ENCODE measurements around the gene FBXO11. TPM values are rescaled to one million over a fixed set of nuclear protein-coding genes. Genes with fewer than 3 reads are reported as not detected.

The FBXO11 gene
- total and polyA plus RNA-seq, 2 of the 4 experiments (the other 2 are of a cell fraction), result 27.1 to 29.6 TPM

GRCh38 chr2:47778698-47779425 is 127.4 kb downstream of the FBXO11 start:
- no peak overlapping the region for H3K18ac ChIP-seq (ENCODE audit: low read depth, low read length)
- intact Hi-C loops (cut with micrococcal nuclease), result no loop called here

More at GRCh38 chr2:47778698-47779425, 127.4 kb downstream of the FBXO11 start:
- H3K27ac ChIP-seq (ENCODE audit: insufficient read depth, low read length), result no peak overlapping the region
- no peaks in the 10 kb centered on the region for H3K9me3 ChIP-seq (ENCODE audit: control insufficient read depth, insufficient read depth, low read length)
- no peak for ATAC-seq (ENCODE audit: low read depth)
- H4K8ac ChIP-seq (ENCODE audit: low read depth in 2 of 2, low read length in 2 of 2), result no peak overlapping the region
- H3K14ac ChIP-seq (replicated peaks; ENCODE audit: low read depth, low read length), result no peak overlapping the region
- H4K5ac ChIP-seq (ENCODE audit: low read depth, low read length), result no peak overlapping the region
- no peak overlapping the region for H3K23ac ChIP-seq (ENCODE audit: low read depth, low read length)
- no peak overlapping the region for H2AK9ac ChIP-seq (replicated peaks; ENCODE audit: low read depth, low read length, poor library complexity)
- POLR2A ChIA-PET (ENCODE audit: unreplicated experiment), result no interaction called here
- H2BK120ac ChIP-seq (ENCODE audit: low read depth, low read length), result no peak overlapping the region
- H4K91ac ChIP-seq (ENCODE audit: insufficient read depth, low read depth, low read length), result no peak overlapping the region
- peaks cover 5% of the 10 kb centered on the region for H4K20me1 ChIP-seq (ENCODE audit: insufficient read depth, low read length)
- no peak overlapping the region for H3K4ac ChIP-seq (ENCODE audit: low read depth, low read length)
- no peak overlapping the region for H2BK20ac ChIP-seq (ENCODE audit: low read depth, low read length)
- no peaks in the 10 kb centered on the region for H3K27me3 ChIP-seq (ENCODE audit: control insufficient read depth, insufficient read depth, low read length)
- peaks cover 3% of the 10 kb centered on the region for H3K4me1 ChIP-seq (ENCODE audit: control insufficient read depth, insufficient read depth, low read length)
- in situ Hi-C loops (cut with MboI; ENCODE audit: low sequenced_read_pairs) (no loop called here), dilution Hi-C loops (cut with HindIII; ENCODE audit: low sequenced_read_pairs, unreplicated experiment) (no loop called here)
- no peak overlapping the region for H2BK15ac ChIP-seq (ENCODE audit: low read depth, low read length)
- no peak overlapping the region for H2BK5ac ChIP-seq (ENCODE audit: low read depth, low read length, poor library complexity, severe bottlenecking)
- no peak overlapping the region for H3K4me3 ChIP-seq (ENCODE audit: insufficient read depth, low read depth, low read length)
- no CpG with 5 or more reads among the region's 8 CpGs for WGBS, 2 experiments (ENCODE audit: extremely low coverage in 2 of 2, insufficient read length in 1 of 2)
- no peak overlapping the region for H3K4me2 ChIP-seq (ENCODE audit: low read depth, low read length)
- BruUV-seq (replicated peaks), result no TSS peak
- no peak for DNase-seq
- H2AK5ac ChIP-seq (ENCODE audit: low read depth, low read length), result no peak overlapping the region
- H3K56ac ChIP-seq (ENCODE audit: extremely low read depth, insufficient read depth, low read length), result no peak overlapping the region
- CTCF ChIA-PET, result interaction anchor here (1.5 kb wide), 1 partner anchor 11 kb away, joined by 4 read pairs; no protein-coding TSS in a partner anchor
- no peaks in the 10 kb centered on the region for H3K36me3 ChIP-seq (ENCODE audit: control insufficient read depth, insufficient read depth, low read length)
- H2AFZ ChIP-seq (replicated peaks; ENCODE audit: low read length, poor library complexity), result no peak overlapping the region
- H3K9ac ChIP-seq (ENCODE audit: low read depth, low read length), result no peak overlapping the region
- H3K9me1 ChIP-seq (ENCODE audit: insufficient read depth, low read length), result no peaks in the 10 kb centered on the region
- peaks cover 0 to 4% of the 10 kb centered on the region in 2 experiments; a peak in 2 of 4 replicates for H3K79me1 ChIP-seq (ENCODE audit: low read depth in 1 of 2, low read length in 2 of 2)
- TF ChIP-seq RFX5 (IDR thresholded peaks at IDR 0.05; ENCODE audit: low read depth, low read length), result no peak
- no peak for TF ChIP-seq CHD1 (IDR thresholded peaks at IDR 0.05; ENCODE audit: low read depth, low read length)
- no peak for TF ChIP-seq RCOR1 (IDR thresholded peaks at IDR 0.05; ENCODE audit: insufficient replicate concordance, low read length)
- TF ChIP-seq, protein P1, sequence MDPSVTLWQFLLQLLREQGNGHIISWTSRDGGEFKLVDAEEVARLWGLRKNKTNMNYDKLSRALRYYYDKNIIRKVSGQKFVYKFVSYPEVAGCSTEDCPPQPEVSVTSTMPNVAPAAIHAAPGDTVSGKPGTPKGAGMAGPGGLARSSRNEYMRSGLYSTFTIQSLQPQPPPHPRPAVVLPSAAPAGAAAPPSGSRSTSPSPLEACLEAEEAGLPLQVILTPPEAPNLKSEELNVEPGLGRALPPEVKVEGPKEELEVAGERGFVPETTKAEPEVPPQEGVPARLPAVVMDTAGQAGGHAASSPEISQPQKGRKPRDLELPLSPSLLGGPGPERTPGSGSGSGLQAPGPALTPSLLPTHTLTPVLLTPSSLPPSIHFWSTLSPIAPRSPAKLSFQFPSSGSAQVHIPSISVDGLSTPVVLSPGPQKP (IDR thresholded peaks at IDR 0.05; ENCODE audit: borderline replicate concordance, low read depth, low read length), result no peak
- no peak for TF ChIP-seq POLR2A (IDR thresholded peaks at IDR 0.05; ENCODE audit: low read depth, low read length)
- no peak for TF ChIP-seq NFE2L2 (IDR thresholded peaks at IDR 0.05; ENCODE audit: low read depth, low read length)
- TF ChIP-seq MAZ (IDR thresholded peaks at IDR 0.05; ENCODE audit: borderline replicate concordance, low read depth, low read length), result no peak
- TF ChIP-seq MXI1 (IDR thresholded peaks at IDR 0.05; ENCODE audit: borderline replicate concordance, low read depth, low read length), result no peak
